ENCODE results near the gene DLG2. TPM values are rescaled to one million over a fixed set of nuclear protein-coding genes. Genes with fewer than 3 reads are reported as not detected.

DLG2 gene
- total RNA-seq, 1 donor from 2014 or later = 2.4 TPM

DNA sequence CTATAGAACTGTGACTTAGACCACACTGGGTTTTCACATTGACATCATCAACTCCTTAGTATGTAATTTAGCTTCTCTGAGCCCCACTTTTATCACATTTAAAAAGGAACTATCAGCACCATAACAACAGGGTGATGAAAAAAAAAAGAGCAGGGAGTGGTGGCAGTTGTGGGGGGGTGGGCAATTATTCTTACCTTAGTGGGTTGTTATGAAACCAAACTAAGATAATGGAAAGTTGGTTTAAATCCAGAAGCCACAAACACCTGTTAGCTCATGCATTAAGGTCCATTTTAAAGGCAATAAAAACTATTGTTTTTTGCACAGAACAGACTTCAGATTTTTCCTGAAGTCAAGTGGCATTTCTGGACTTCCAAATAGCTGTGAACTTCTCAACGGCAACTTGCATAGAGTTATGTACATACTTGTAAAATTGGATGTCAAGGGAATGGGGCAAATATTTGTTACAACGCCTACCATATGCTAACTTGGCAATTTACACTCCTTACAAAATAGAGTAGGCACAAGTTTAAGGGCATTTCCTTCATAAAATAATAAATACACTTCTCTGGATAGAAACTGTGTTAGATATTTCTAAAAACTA is 793.6 kb downstream of the DLG2 start:
- H3K9me3 Mint-ChIP-seq (ENCODE audit: low read depth) = no peaks in the 10 kb centered on the region
- TF ChIP-seq, protein P1, sequence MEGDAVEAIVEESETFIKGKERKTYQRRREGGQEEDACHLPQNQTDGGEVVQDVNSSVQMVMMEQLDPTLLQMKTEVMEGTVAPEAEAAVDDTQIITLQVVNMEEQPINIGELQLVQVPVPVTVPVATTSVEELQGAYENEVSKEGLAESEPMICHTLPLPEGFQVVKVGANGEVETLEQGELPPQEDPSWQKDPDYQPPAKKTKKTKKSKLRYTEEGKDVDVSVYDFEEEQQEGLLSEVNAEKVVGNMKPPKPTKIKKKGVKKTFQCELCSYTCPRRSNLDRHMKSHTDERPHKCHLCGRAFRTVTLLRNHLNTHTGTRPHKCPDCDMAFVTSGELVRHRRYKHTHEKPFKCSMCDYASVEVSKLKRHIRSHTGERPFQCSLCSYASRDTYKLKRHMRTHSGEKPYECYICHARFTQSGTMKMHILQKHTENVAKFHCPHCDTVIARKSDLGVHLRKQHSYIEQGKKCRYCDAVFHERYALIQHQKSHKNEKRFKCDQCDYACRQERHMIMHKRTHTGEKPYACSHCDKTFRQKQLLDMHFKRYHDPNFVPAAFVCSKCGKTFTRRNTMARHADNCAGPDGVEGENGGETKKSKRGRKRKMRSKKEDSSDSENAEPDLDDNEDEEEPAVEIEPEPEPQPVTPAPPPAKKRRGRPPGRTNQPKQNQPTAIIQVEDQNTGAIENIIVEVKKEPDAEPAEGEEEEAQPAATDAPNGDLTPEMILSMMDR (IDR thresholded peaks at IDR 0.05; ENCODE audit: unreplicated experiment) = no peak
- no peak overlapping the region for H3K27ac Mint-ChIP-seq
- H3K4me3 Mint-ChIP-seq (ENCODE audit: low read depth) = no peak overlapping the region
- H3K4me1 Mint-ChIP-seq (ENCODE audit: low read depth) = peaks cover 2% of the 10 kb centered on the region
- no peaks in the 10 kb centered on the region for H3K36me3 Mint-ChIP-seq (ENCODE audit: insufficient read depth)
- no peaks in the 10 kb centered on the region for H3K27me3 Mint-ChIP-seq
- no peak for DNase-seq (ENCODE audit: low spot score, unreplicated experiment)

DNA sequence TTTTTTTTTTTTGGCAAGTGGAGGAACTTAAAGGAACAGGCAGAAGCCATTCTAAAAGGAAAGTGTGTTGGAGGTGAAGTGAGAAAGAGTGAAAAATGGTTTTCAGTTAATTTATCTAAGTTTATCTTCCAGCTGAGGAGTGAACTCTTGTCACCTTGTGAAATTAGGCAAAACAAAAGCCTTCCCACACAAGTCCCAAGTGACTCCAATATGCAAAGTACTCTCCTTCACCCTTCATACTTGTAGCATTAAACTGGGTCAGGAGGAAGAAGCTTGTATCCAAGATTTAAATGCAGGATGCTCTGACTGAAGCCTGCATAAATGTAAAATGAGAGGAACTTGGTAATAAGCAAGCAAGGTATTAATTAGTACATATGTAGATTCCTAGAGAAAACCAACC is 796.8 kb downstream of the DLG2 start:
- no peak for DNase-seq (ENCODE audit: low spot score, unreplicated experiment)
- no peaks in the 10 kb centered on the region for H3K27me3 Mint-ChIP-seq
- H3K36me3 Mint-ChIP-seq (ENCODE audit: insufficient read depth) = no peaks in the 10 kb centered on the region
- H3K9me3 Mint-ChIP-seq (ENCODE audit: low read depth) = no peaks in the 10 kb centered on the region
- TF ChIP-seq, protein P1 (IDR thresholded peaks at IDR 0.05; ENCODE audit: unreplicated experiment) = no peak
- H3K4me1 Mint-ChIP-seq (ENCODE audit: low read depth) = peaks cover 2% of the 10 kb centered on the region
- H3K27ac Mint-ChIP-seq = no peak overlapping the region
- H3K4me3 Mint-ChIP-seq (ENCODE audit: low read depth) = no peak overlapping the region

DNA sequence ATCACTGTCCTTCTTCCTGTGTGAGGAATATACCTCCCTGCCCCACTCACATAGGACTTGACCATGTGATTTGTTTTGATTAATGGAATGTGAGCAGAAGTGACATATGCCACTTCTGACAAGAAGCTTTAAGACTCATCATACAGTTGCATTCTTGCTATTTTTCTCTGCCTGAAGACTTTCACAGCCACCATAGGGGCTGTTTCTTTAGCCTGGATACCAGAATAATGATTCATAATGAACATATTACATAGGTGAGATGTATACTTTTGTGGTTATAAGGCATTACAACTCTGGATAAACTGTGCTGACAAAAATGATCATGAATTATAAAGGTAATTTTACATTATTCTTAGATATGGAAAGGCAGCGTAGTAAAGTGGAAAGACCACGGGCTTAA is 798.0 kb downstream of the DLG2 start:
- DNase-seq (ENCODE audit: low spot score, unreplicated experiment) = no peak
- Mint-ChIP-seq H3K4me3 (ENCODE audit: low read depth) (no peak overlapping the region), H3K4me1 (ENCODE audit: low read depth) (peaks cover 2% of the 10 kb centered on the region), H3K27me3 (no peaks in the 10 kb centered on the region), H3K9me3 (ENCODE audit: low read depth) (no peaks in the 10 kb centered on the region), H3K36me3 (ENCODE audit: insufficient read depth) (no peaks in the 10 kb centered on the region), H3K27ac (no peak overlapping the region)
- TF ChIP-seq, protein P1 (IDR thresholded peaks at IDR 0.05; ENCODE audit: unreplicated experiment) = no peak

DNA sequence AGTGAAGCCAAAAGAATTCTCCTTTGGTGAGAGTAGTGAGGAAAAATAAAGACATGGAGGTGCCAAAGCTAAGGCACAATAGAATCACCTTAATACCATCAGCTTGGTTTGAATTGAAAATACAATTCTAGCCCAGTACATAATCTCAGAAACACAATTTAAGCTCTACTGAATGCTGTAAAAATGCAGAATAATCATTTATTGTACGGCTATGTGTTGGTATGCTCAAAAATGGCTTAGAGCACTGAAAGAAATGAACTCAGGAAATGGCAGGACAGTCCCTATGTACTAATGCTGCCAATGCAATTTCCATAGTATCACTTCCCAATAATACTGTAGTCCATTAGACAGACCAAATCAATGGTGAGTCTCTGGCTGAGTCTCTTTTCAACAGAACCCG is 798.5 kb downstream of the DLG2 start:
- no peak overlapping the region for H3K4me3 Mint-ChIP-seq (ENCODE audit: low read depth)
- H3K27me3 Mint-ChIP-seq = no peaks in the 10 kb centered on the region

DNA sequence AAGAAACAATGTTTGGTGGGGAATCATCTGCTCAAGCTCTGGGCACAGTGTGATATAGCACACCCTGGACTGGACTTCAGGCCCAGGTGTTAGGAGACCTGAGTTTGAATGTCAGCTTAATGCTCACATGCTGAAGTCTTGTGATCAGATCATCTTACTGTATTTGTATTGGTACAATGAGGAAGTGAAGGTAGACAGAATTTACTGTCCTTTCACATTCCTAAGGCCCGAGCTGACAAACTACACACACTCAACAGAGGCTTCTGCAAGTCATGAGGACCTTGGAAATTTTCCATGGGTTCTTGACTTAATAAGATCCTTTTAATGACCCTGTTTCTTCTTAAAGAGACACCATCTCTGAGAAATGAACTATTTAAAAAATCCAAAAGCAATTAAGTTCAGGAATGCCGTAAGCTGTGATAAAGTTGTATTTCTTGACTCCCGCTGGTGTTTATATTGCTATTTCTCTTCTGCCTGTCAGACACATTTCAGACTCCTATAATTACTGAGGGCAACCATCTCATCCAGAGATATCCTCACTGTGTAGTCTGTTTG is 802.0 kb downstream of the DLG2 start:
- no peak overlapping the region for H3K27ac Mint-ChIP-seq
- H3K36me3 Mint-ChIP-seq (ENCODE audit: insufficient read depth) = no peaks in the 10 kb centered on the region
- no peaks in the 10 kb centered on the region for H3K9me3 Mint-ChIP-seq (ENCODE audit: low read depth)
- H3K4me3 Mint-ChIP-seq (ENCODE audit: low read depth) = no peak overlapping the region
- no peaks in the 10 kb centered on the region for H3K27me3 Mint-ChIP-seq
- TF ChIP-seq, protein P1 (IDR thresholded peaks at IDR 0.05; ENCODE audit: unreplicated experiment) = no peak
- DNase-seq (ENCODE audit: low spot score, unreplicated experiment) = no peak
- H3K4me1 Mint-ChIP-seq (ENCODE audit: low read depth) = no peaks in the 10 kb centered on the region

More for the DNA sequence above, 798.5 kb downstream of the DLG2 start:
- H3K36me3 Mint-ChIP-seq (ENCODE audit: insufficient read depth) = no peaks in the 10 kb centered on the region
- no peak for DNase-seq (ENCODE audit: low spot score, unreplicated experiment)
- no peak overlapping the region for H3K27ac Mint-ChIP-seq
- H3K4me1 Mint-ChIP-seq (ENCODE audit: low read depth) = peaks cover 2% of the 10 kb centered on the region
- TF ChIP-seq, protein P1 (IDR thresholded peaks at IDR 0.05; ENCODE audit: unreplicated experiment) = no peak
- no peaks in the 10 kb centered on the region for H3K9me3 Mint-ChIP-seq (ENCODE audit: low read depth)
